WTC11 (cell line): Measurements from ENCODE around the gene LPGAT1.

Source experiments
- CBFB ChIP-seq: sonication (generic); formaldehyde crosslinking; IDR thresholded peaks from 2 replicates; pipeline ENCODE4 v1.8.1; 2022; ENCODE audit warnings: mild to moderate bottlenecking, low read depth, missing genetic modification reagents
- CREM ChIP-seq: sonication (generic); formaldehyde crosslinking; IDR thresholded peaks from 2 replicates; pipeline ENCODE4 v1.8.1; 2022; ENCODE audit warnings: mild to moderate bottlenecking, missing genetic modification reagents, moderate library complexity
- HMGA2 ChIP-seq: fragments of 250-450 bp; sonication (Bioruptor Pico); IDR thresholded peaks from 2 replicates; pipeline ENCODE4 v1.4.0; 2021; ENCODE audit warnings: mild to moderate bottlenecking, moderate library complexity
- NFYB ChIP-seq: sonication (generic); formaldehyde crosslinking; conservative IDR thresholded peaks from 2 replicates; pipeline ENCODE4 v1.8.0; 2022; ENCODE audit warnings: low read depth, missing genetic modification reagents
- RORB ChIP-seq: fragments of 250-450 bp; sonication (Bioruptor Pico); IDR thresholded peaks from 2 replicates; pipeline ENCODE4 v1.9.0; 2021; ENCODE audit warnings: mild to moderate bottlenecking
- TEAD1 ChIP-seq: sonication (generic); formaldehyde crosslinking; IDR thresholded peaks from 2 replicates; pipeline ENCODE4 v1.8.0; 2022; ENCODE audit warnings: mild to moderate bottlenecking, missing genetic modification reagents
- TF ChIP-seq, protein P1 (sequence below): fragments of 200-600 bp; IDR thresholded peaks from 2 replicates; pipeline ENCODE4 v1.8.0; 2022; ENCODE audit warnings: antibody characterized with exemption
- TF ChIP-seq, protein P2 (sequence below): sonication (generic); formaldehyde crosslinking; IDR thresholded peaks from 2 replicates; pipeline ENCODE4 v1.8.0; 2022; ENCODE audit warnings: mild to moderate bottlenecking, missing genetic modification reagents
- TF ChIP-seq, protein P3 (sequence below): sonication (generic); formaldehyde crosslinking; IDR thresholded peaks from 2 replicates; pipeline ENCODE4 v1.8.0; 2022; ENCODE audit warnings: mild to moderate bottlenecking, missing genetic modification reagents
- TF ChIP-seq, protein P4 (sequence below): fragments of 250-450 bp; sonication (Bioruptor Pico); IDR thresholded peaks from 2 replicates; pipeline ENCODE4 v1.9.0; 2021; ENCODE audit warnings: mild to moderate bottlenecking, borderline replicate concordance
- TF ChIP-seq, protein P5 (sequence below): sonication (generic); formaldehyde crosslinking; conservative IDR thresholded peaks from 2 replicates; pipeline ENCODE4 v1.8.1; 2022; ENCODE audit warnings: mild to moderate bottlenecking, missing genetic modification reagents
- TF ChIP-seq, protein P6 (sequence below): sonication (generic); formaldehyde crosslinking; IDR thresholded peaks from 2 replicates; pipeline ENCODE4 v1.8.1; 2022; ENCODE audit warnings: low read depth, missing genetic modification reagents, borderline replicate concordance

DNA sequence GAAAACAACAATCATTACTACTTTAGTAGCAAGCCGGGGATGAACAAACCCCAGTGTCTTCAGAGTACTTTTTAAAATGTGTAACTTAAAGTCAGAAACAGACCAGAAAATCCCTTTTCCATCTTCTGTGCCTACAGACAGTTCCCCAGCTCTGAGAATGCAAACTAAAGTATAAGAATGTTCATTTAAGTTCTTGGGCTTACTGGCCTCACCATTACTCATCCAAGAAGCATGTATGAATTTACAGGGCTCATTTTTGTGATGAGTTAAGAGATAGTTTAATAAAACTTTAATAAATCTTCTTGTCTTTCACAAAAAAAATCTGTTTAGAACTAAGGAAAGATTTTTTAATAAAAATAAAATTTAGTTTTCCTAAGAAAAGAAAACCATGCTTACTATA is 4.6 kb downstream of the LPGAT1 start:
- TF ChIP-seq, protein P1, sequence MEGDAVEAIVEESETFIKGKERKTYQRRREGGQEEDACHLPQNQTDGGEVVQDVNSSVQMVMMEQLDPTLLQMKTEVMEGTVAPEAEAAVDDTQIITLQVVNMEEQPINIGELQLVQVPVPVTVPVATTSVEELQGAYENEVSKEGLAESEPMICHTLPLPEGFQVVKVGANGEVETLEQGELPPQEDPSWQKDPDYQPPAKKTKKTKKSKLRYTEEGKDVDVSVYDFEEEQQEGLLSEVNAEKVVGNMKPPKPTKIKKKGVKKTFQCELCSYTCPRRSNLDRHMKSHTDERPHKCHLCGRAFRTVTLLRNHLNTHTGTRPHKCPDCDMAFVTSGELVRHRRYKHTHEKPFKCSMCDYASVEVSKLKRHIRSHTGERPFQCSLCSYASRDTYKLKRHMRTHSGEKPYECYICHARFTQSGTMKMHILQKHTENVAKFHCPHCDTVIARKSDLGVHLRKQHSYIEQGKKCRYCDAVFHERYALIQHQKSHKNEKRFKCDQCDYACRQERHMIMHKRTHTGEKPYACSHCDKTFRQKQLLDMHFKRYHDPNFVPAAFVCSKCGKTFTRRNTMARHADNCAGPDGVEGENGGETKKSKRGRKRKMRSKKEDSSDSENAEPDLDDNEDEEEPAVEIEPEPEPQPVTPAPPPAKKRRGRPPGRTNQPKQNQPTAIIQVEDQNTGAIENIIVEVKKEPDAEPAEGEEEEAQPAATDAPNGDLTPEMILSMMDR: no peak
- TF ChIP-seq TEAD1 (CRISPR knock-in tag) (no peak), RORB (CRISPR knock-in tag) (no peak), HMGA2 (CRISPR knock-in tag) (no peak), CREM (CRISPR knock-in tag) (no peak), NFYB (no peak), CBFB (CRISPR knock-in tag) (no peak)
- TF ChIP-seq, protein P2, sequence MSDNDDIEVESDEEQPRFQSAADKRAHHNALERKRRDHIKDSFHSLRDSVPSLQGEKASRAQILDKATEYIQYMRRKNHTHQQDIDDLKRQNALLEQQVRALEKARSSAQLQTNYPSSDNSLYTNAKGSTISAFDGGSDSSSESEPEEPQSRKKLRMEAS (CRISPR knock-in tag): no peak
- TF ChIP-seq, protein P3, sequence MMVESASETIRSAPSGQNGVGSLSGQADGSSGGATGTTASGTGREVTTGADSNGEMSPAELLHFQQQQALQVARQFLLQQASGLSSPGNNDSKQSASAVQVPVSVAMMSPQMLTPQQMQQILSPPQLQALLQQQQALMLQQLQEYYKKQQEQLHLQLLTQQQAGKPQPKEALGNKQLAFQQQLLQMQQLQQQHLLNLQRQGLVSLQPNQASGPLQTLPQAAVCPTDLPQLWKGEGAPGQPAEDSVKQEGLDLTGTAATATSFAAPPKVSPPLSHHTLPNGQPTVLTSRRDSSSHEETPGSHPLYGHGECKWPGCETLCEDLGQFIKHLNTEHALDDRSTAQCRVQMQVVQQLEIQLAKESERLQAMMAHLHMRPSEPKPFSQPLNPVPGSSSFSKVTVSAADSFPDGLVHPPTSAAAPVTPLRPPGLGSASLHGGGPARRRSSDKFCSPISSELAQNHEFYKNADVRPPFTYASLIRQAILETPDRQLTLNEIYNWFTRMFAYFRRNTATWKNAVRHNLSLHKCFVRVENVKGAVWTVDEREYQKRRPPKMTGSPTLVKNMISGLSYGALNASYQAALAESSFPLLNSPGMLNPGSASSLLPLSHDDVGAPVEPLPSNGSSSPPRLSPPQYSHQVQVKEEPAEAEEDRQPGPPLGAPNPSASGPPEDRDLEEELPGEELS: no peak
- TF ChIP-seq, protein P4, sequence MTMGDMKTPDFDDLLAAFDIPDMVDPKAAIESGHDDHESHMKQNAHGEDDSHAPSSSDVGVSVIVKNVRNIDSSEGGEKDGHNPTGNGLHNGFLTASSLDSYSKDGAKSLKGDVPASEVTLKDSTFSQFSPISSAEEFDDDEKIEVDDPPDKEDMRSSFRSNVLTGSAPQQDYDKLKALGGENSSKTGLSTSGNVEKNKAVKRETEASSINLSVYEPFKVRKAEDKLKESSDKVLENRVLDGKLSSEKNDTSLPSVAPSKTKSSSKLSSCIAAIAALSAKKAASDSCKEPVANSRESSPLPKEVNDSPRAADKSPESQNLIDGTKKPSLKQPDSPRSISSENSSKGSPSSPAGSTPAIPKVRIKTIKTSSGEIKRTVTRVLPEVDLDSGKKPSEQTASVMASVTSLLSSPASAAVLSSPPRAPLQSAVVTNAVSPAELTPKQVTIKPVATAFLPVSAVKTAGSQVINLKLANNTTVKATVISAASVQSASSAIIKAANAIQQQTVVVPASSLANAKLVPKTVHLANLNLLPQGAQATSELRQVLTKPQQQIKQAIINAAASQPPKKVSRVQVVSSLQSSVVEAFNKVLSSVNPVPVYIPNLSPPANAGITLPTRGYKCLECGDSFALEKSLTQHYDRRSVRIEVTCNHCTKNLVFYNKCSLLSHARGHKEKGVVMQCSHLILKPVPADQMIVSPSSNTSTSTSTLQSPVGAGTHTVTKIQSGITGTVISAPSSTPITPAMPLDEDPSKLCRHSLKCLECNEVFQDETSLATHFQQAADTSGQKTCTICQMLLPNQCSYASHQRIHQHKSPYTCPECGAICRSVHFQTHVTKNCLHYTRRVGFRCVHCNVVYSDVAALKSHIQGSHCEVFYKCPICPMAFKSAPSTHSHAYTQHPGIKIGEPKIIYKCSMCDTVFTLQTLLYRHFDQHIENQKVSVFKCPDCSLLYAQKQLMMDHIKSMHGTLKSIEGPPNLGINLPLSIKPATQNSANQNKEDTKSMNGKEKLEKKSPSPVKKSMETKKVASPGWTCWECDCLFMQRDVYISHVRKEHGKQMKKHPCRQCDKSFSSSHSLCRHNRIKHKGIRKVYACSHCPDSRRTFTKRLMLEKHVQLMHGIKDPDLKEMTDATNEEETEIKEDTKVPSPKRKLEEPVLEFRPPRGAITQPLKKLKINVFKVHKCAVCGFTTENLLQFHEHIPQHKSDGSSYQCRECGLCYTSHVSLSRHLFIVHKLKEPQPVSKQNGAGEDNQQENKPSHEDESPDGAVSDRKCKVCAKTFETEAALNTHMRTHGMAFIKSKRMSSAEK (CRISPR knock-in tag): no peak
- TF ChIP-seq, protein P5, sequence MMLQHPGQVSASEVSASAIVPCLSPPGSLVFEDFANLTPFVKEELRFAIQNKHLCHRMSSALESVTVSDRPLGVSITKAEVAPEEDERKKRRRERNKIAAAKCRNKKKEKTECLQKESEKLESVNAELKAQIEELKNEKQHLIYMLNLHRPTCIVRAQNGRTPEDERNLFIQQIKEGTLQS: no peak
- TF ChIP-seq, protein P6, sequence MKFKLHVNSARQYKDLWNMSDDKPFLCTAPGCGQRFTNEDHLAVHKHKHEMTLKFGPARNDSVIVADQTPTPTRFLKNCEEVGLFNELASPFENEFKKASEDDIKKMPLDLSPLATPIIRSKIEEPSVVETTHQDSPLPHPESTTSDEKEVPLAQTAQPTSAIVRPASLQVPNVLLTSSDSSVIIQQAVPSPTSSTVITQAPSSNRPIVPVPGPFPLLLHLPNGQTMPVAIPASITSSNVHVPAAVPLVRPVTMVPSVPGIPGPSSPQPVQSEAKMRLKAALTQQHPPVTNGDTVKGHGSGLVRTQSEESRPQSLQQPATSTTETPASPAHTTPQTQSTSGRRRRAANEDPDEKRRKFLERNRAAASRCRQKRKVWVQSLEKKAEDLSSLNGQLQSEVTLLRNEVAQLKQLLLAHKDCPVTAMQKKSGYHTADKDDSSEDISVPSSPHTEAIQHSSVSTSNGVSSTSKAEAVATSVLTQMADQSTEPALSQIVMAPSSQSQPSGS (CRISPR knock-in tag): no peak
